Suprapubic skin (tissue), 4 donors: ENCODE measurements around the gene TMEM254. TPM values are rescaled to one million over a fixed set of nuclear protein-coding genes. Genes with fewer than 3 reads are reported as not detected.

Experiments
- DNase-seq, 2 donors: peaks; one replicate each; pipeline ENCODE4 v3.0.0-alpha.2; 2019; ENCODE audit warnings: low spot score in 2 of 2
- H3K27ac ChIP-seq: fragments of 200-600 bp; sonication (generic); one replicate; pipeline ENCODE4 v1.5.1; 2019
- H3K27me3 ChIP-seq: fragments of 200-600 bp; sonication (generic); one replicate; pipeline ENCODE4 v1.5.1; 2019
- H3K36me3 ChIP-seq: fragments of 200-600 bp; sonication (generic); one replicate; pipeline ENCODE4 v1.5.1; 2019
- H3K4me1 ChIP-seq: fragments of 200-600 bp; sonication (generic); one replicate; pipeline ENCODE4 v1.5.1; 2019
- H3K4me3 ChIP-seq: fragments of 200-600 bp; sonication (generic); one replicate; pipeline ENCODE4 v1.5.1; 2019; ENCODE audit warnings: mild to moderate bottlenecking
- H3K9me3 ChIP-seq: fragments of 200-600 bp; sonication (generic); one replicate; pipeline ENCODE4 v1.5.1; 2019
- CTCF ChIP-seq, 2 donors: fragments of 200-600 bp in 1 of 2; fragments of 450-650 bp in 1 of 2; sonication (generic) in 1 of 2; IDR thresholded peaks; one replicate each; pipeline ENCODE4 v1.5.1; 2016 to 2019; ENCODE audit warnings: antibody characterized with exemption in 2 of 2, mild to moderate bottlenecking in 1 of 2, moderate library complexity in 1 of 2
- EP300 ChIP-seq: sonication (generic); formaldehyde crosslinking; IDR thresholded peaks from one replicate; pipeline ENCODE4 v1.6.1; 2017; ENCODE audit warnings: antibody characterized with exemption
- POLR2A ChIP-seq, 2 donors: fragments of 450-650 bp; IDR thresholded peaks; one replicate each; pipeline ENCODE4 v1.6.1; 2017; ENCODE audit warnings: antibody characterized with exemption in 2 of 2, mild to moderate bottlenecking in 2 of 2, moderate library complexity in 2 of 2
- POLR2AphosphoS5 ChIP-seq, 3 donors: sonication (generic); formaldehyde crosslinking; IDR thresholded peaks; one replicate each; pipeline ENCODE4 v1.6.1; 2017; ENCODE audit warnings: antibody characterized with exemption in 3 of 3
- WGBS: methylation state at CpG from one replicate; pipeline ENCODE4 v1.1.5; 2018; 5-methylcytosine and 5-hydroxymethylcytosine counted together
- total RNA-seq, 4 donors: library from RNA; depleted of rRNA; stranded (reverse); fragments of >200 nt; gene quantifications; one replicate each; pipeline ENCODE4 v1.1.0, GENCODE V29; 2016

Gene TMEM254
- total RNA-seq, 4 donors from 2014 or later, result 34.0 to 90.8 (median 77.2) TPM

GRCh38 chr10:80075781-80076180, 2.7 kb upstream of the TMEM254 start:
- Histone ChIP-seq H3K36me3 (no peaks in the 10 kb centered on the region), H3K9me3 (no peaks in the 10 kb centered on the region), H3K27me3 (no peaks in the 10 kb centered on the region), H3K27ac (no peak overlapping the region), H3K4me3 (no peak overlapping the region), H3K4me1 (peaks cover 21% of the 10 kb centered on the region)
- no peak for DNase-seq
- WGBS, result 96% methylated on average over 1 of the region's 1 CpG
- TF ChIP-seq EP300, result no peak
- TF ChIP-seq CTCF (IDR thresholded peaks at IDR 0.05), result no peak
- no peak for TF ChIP-seq POLR2A (IDR thresholded peaks at IDR 0.05)
- no peak for TF ChIP-seq POLR2AphosphoS5 (IDR thresholded peaks at IDR 0.05)

- DNase-seq, result no peak
- H3K4me3 ChIP-seq, result peak overlapping the region; percentile 73
- H3K36me3 ChIP-seq, result no peaks in the 10 kb centered on the region
- H3K27me3 ChIP-seq, result no peaks in the 10 kb centered on the region
- peaks cover 24% of the 10 kb centered on the region for H3K4me1 ChIP-seq
- 37% methylated on average over 14 of the region's 14 CpGs for WGBS
- no peaks in the 10 kb centered on the region for H3K9me3 ChIP-seq
- TF ChIP-seq POLR2A (IDR thresholded peaks at IDR 0.05) (no peak), POLR2AphosphoS5 (IDR thresholded peaks at IDR 0.05) (no peak), CTCF (IDR thresholded peaks at IDR 0.05) (no peak), EP300 (no peak)
- H3K27ac ChIP-seq, result peak overlapping the region; percentile 95
Measured at GRCh38 chr10:80077869-80078447, 507 bp upstream of the TMEM254 start.

GRCh38 chr10:80079312-80079719, 851 bp downstream of the TMEM254 start:
- WGBS, result 3% methylated on average over 12 of the region's 12 CpGs
- peak overlapping the region; percentile 73 for H3K4me3 ChIP-seq
- no peaks in the 10 kb centered on the region for H3K27me3 ChIP-seq
- peaks cover 5% of the 10 kb centered on the region for H3K36me3 ChIP-seq
- peak overlapping the region; percentile 95 for H3K27ac ChIP-seq
- DNase-seq, result no peak
- peaks cover 29% of the 10 kb centered on the region for H3K4me1 ChIP-seq
- no peaks in the 10 kb centered on the region for H3K9me3 ChIP-seq
- TF ChIP-seq POLR2A (IDR thresholded peaks at IDR 0.05) (no peak), EP300 (no peak), CTCF (IDR thresholded peaks at IDR 0.05) (no peak), POLR2AphosphoS5 (IDR thresholded peaks at IDR 0.05) (no peak)

GRCh38 chr10:80081026-80081425, 2.6 kb downstream of the TMEM254 start:
- 93% methylated on average over 9 of the region's 9 CpGs for WGBS
- Histone ChIP-seq H3K27ac (no peak overlapping the region), H3K4me3 (no peak overlapping the region), H3K36me3 (peaks cover 6% of the 10 kb centered on the region), H3K4me1 (peaks cover 29% of the 10 kb centered on the region), H3K9me3 (no peaks in the 10 kb centered on the region), H3K27me3 (no peaks in the 10 kb centered on the region)
- no peak for TF ChIP-seq CTCF (IDR thresholded peaks at IDR 0.05)
- no peak for TF ChIP-seq POLR2AphosphoS5 (IDR thresholded peaks at IDR 0.05)
- no peak for TF ChIP-seq EP300
- no peak for TF ChIP-seq POLR2A (IDR thresholded peaks at IDR 0.05)
- DNase-seq, result no peak

- TF ChIP-seq EP300, result no peak
- DNase-seq, result no peak
- H3K27ac ChIP-seq, result peak overlapping the region; percentile 36
- no peaks in the 10 kb centered on the region for H3K27me3 ChIP-seq
- WGBS, result 42% methylated on average over 5 of the region's 5 CpGs
- H3K36me3 ChIP-seq, result peaks cover 6% of the 10 kb centered on the region
- peaks cover 29% of the 10 kb centered on the region for H3K4me1 ChIP-seq
- no peak overlapping the region for H3K4me3 ChIP-seq
- H3K9me3 ChIP-seq, result no peaks in the 10 kb centered on the region
Measured at GRCh38 chr10:80081801-80082750, 3.6 kb downstream of the TMEM254 start.
